Fibroblast of villous mesenchyme (primary cell): ENCODE measurements around the gene MYL12B. TPM values are rescaled to one million over a fixed set of nuclear protein-coding genes. Genes with fewer than 3 reads are reported as not detected.
"Not testable (repeated sequence)": the region's sequence is repeated elsewhere in the genome, so short reads cannot be mapped to it uniquely, and the experiment has no call there.

Source experiments
- DNase-seq: peaks from one replicate; pipeline ENCODE4 v3.0.0-alpha.2; 2010; ENCODE audit warnings: low read depth
- H3K4me3 ChIP-seq: 2 replicates; pipeline ENCODE4 v1.5.1; 2011; ENCODE audit warnings: low read depth, mild to moderate bottlenecking, low read length
- CTCF ChIP-seq: IDR thresholded peaks from 2 replicates; pipeline ENCODE4 v1.5.1; 2012; ENCODE audit warnings: low read depth, mild to moderate bottlenecking, low read length; ENCODE audit not compliant: insufficient read depth
- total RNA-seq: library from RNA; depleted of rRNA; stranded (reverse); fragments of >200 nt; gene quantifications from 2 replicates; pipeline ENCODE4 v1.2.3, GENCODE V29; 2012

The MYL12B gene
- total RNA-seq, 1 donor, result 426 TPM

- no peak for TF ChIP-seq CTCF
- no peak for DNase-seq
- no peak overlapping the region for H3K4me3 ChIP-seq
Observed at GRCh38 chr18:3218819-3219218, 43.1 kb upstream of the MYL12B start.

- H3K4me3 ChIP-seq, result no peak overlapping the region
- no peak for DNase-seq
- TF ChIP-seq CTCF, result no peak
Observed at GRCh38 chr18:3219241-3219630, 42.7 kb upstream of the MYL12B start.

GRCh38 chr18:3219631-3220335 is 42.1 kb upstream of the MYL12B start, which contains the start of gene MYOM1:
Gene MYOM1, minus strand, starts transcription at chr18:3219968. Its CDS starts 4,745 bp downstream, at chr18:3215223.
- no peak within 1 kb of the TSS for H3K4me3 ChIP-seq
- TF ChIP-seq CTCF, result no peak
- no peak for DNase-seq

GRCh38 chr18:3220868-3221267 is 41.1 kb upstream of the MYL12B start:
- not testable (repeated sequence) for DNase-seq, H3K4me3 ChIP-seq

- no peak for DNase-seq
- TF ChIP-seq CTCF, result no peak
- no peak overlapping the region for H3K4me3 ChIP-seq
Observed at GRCh38 chr18:3221496-3221895, 40.4 kb upstream of the MYL12B start.

GRCh38 chr18:3223356-3223755 is 38.6 kb upstream of the MYL12B start:
- H3K4me3 ChIP-seq, result no peak overlapping the region
- DNase-seq, result no peak
- no peak for TF ChIP-seq CTCF

- TF ChIP-seq CTCF, result no peak
- DNase-seq, result no peak
Observed at GRCh38 chr18:3224223-3224622, 37.7 kb upstream of the MYL12B start.

More at GRCh38 chr18:3224223-3224622, 37.7 kb upstream of the MYL12B start:
- H3K4me3 ChIP-seq, result no peak overlapping the region
